MM.1S (cell line): ENCODE measurements around the gene C10orf105.

ENCODE experiments used
- DNase-seq: peaks from one replicate; pipeline ENCODE4 v3.0.0-alpha.2; 2015
- H2AFZ ChIP-seq: fragments of 300-600 bp; sonication (generic); 2 replicates; pipeline ENCODE4 v1.6.0; 2016; ENCODE audit warnings: antibody characterized with exemption, low read length
- H3F3A ChIP-seq: fragments of 300-600 bp; sonication (generic); 2 replicates; pipeline ENCODE4 v1.6.1; 2016; ENCODE audit warnings: mild to moderate bottlenecking, antibody characterized with exemption, low read length, moderate library complexity, mixed read lengths; ENCODE audit not compliant: insufficient read depth
- H3K27ac ChIP-seq: fragments of 300-600 bp; sonication (generic); 2 replicates; pipeline ENCODE4 v1.5.1; 2016; ENCODE audit warnings: mild to moderate bottlenecking, low read length
- H3K27me3 ChIP-seq: fragments of 300-600 bp; sonication (generic); replicated peaks from 2 replicates; pipeline ENCODE4 v1.6.0; 2016; ENCODE audit warnings: low read length; ENCODE audit not compliant: insufficient read depth
- H3K36me3 ChIP-seq: fragments of 300-600 bp; sonication (generic); replicated peaks from 2 replicates; pipeline ENCODE4 v1.6.1; 2016; ENCODE audit warnings: mild to moderate bottlenecking, low read length, mixed read lengths; ENCODE audit not compliant: insufficient read depth
- H3K4me1 ChIP-seq: fragments of 300-600 bp; sonication (generic); 2 replicates; pipeline ENCODE4 v1.6.1; 2016; ENCODE audit warnings: low read length, mixed read lengths
- H3K4me2 ChIP-seq: fragments of 300-600 bp; sonication (generic); 2 replicates; pipeline ENCODE4 v1.6.0; 2016; ENCODE audit warnings: low read depth, low read length
- H3K4me3 ChIP-seq: fragments of 300-600 bp; sonication (generic); 2 replicates; pipeline ENCODE4 v1.5.1; 2016; ENCODE audit warnings: low read length, mixed read lengths
- H3K79me2 ChIP-seq: fragments of 300-600 bp; sonication (generic); 2 replicates; pipeline ENCODE4 v1.6.1; 2016; ENCODE audit warnings: mixed run types, low read length, mixed read lengths
- H3K9ac ChIP-seq: fragments of 300-600 bp; sonication (generic); 2 replicates; pipeline ENCODE4 v1.6.1; 2016; ENCODE audit warnings: low read length, mixed read lengths
- H3K9me2 ChIP-seq: fragments of 300-600 bp; sonication (generic); replicated peaks from 2 replicates; pipeline ENCODE4 v1.6.1; 2016; ENCODE audit warnings: mild to moderate bottlenecking, low read length, mixed read lengths; ENCODE audit not compliant: insufficient read depth
- H3K9me3 ChIP-seq: fragments of 300-600 bp; sonication (generic); replicated peaks from 2 replicates; pipeline ENCODE4 v1.6.1; 2016; ENCODE audit warnings: mild to moderate bottlenecking, low read length, mixed read lengths; ENCODE audit not compliant: insufficient read depth
- H4K20me1 ChIP-seq: fragments of 300-600 bp; sonication (generic); 2 replicates; pipeline ENCODE4 v1.6.1; 2016; ENCODE audit warnings: mild to moderate bottlenecking, low read length, moderate library complexity, mixed read lengths; ENCODE audit not compliant: insufficient read depth
- CTCF ChIP-seq: fragments of 300-600 bp; sonication (generic); IDR thresholded peaks from 2 replicates; pipeline ENCODE4 v1.5.1; 2016; ENCODE audit warnings: antibody characterized with exemption, low read length, mixed read lengths
- EZH2 ChIP-seq: fragments of 300-600 bp; sonication (generic); optimal IDR thresholded peaks from 2 replicates; pipeline ENCODE3; 2017; ENCODE audit warnings: low read depth, mild to moderate bottlenecking, antibody characterized with exemption, low read length, mixed read lengths
- EZH2phosphoT487 ChIP-seq: fragments of 300-600 bp; sonication (generic); IDR thresholded peaks from 2 replicates; pipeline ENCODE4 v1.6.1; 2018; ENCODE audit warnings: antibody characterized with exemption, low read length

The C10orf105 gene

GRCh38 chr10:71765906-71766716 lies 46.5 kb upstream of the C10orf105 start:
- no peaks in the 10 kb centered on the region for H4K20me1 ChIP-seq
- no peak overlapping the region for H3K27ac ChIP-seq
- no peak for TF ChIP-seq EZH2
- TF ChIP-seq EZH2phosphoT487: no peak
- no peak for TF ChIP-seq CTCF
- DNase-seq: no peak
- H2AFZ ChIP-seq: no peak overlapping the region
- H3K36me3 ChIP-seq: no peaks in the 10 kb centered on the region
- no peaks in the 10 kb centered on the region for H3K9me2 ChIP-seq
- no peak overlapping the region for H3K9ac ChIP-seq
- no peak overlapping the region for H3K4me3 ChIP-seq
- no peaks in the 10 kb centered on the region for H3K27me3 ChIP-seq
- H3F3A ChIP-seq: peaks cover 6% of the 10 kb centered on the region
- H3K79me2 ChIP-seq: no peaks in the 10 kb centered on the region; the same call in 1 of the 2 replicates
- H3K4me1 ChIP-seq: peaks cover 10% of the 10 kb centered on the region
- H3K9me3 ChIP-seq: no peaks in the 10 kb centered on the region
- H3K4me2 ChIP-seq: no peak overlapping the region

- H3K9me2 ChIP-seq: no peaks in the 10 kb centered on the region
- no peaks in the 10 kb centered on the region for H3K9me3 ChIP-seq
- no peak overlapping the region for H3K4me3 ChIP-seq
- no peak overlapping the region for H3K4me2 ChIP-seq
- H3K4me1 ChIP-seq: peaks cover 10% of the 10 kb centered on the region
- no peak overlapping the region for H3K9ac ChIP-seq
- H4K20me1 ChIP-seq: no peaks in the 10 kb centered on the region
- peaks cover 6% of the 10 kb centered on the region for H3F3A ChIP-seq
- H3K36me3 ChIP-seq: no peaks in the 10 kb centered on the region
- H3K27ac ChIP-seq: no peak overlapping the region
- DNase-seq: no peak
- H3K27me3 ChIP-seq: no peaks in the 10 kb centered on the region
- no peak overlapping the region for H2AFZ ChIP-seq
- TF ChIP-seq EZH2: no peak
- no peak for TF ChIP-seq CTCF
- no peak for TF ChIP-seq EZH2phosphoT487
- H3K79me2 ChIP-seq: no peaks in the 10 kb centered on the region; the same call in 1 of the 2 replicates
Measured at GRCh38 chr10:71765176-71765904, 45.8 kb upstream of the C10orf105 start.

GRCh38 chr10:71763352-71764127 lies 44.0 kb upstream of the C10orf105 start:
- Histone ChIP-seq H3K4me2 (no peak overlapping the region), H3K27ac (no peak overlapping the region), H3K9ac (no peak overlapping the region), H3K27me3 (no peaks in the 10 kb centered on the region), H3K4me3 (no peak overlapping the region), H4K20me1 (no peaks in the 10 kb centered on the region), H3K79me2 (no peaks in the 10 kb centered on the region; the same call in 1 of the 2 replicates), H3K36me3 (no peaks in the 10 kb centered on the region), H3K9me3 (no peaks in the 10 kb centered on the region), H3K4me1 (no peaks in the 10 kb centered on the region; the same call in 1 of the 2 replicates), H3F3A (no peaks in the 10 kb centered on the region), H2AFZ (no peak overlapping the region), H3K9me2 (no peaks in the 10 kb centered on the region)
- TF ChIP-seq EZH2phosphoT487 (no peak), EZH2 (no peak), CTCF (no peak)
- no peak for DNase-seq
